ENCODE data around the gene MRPS12. TPM values are rescaled to one million over a fixed set of nuclear protein-coding genes. Genes with fewer than 3 reads are reported as not detected.

The MRPS12 gene
- total and polyA plus RNA-seq, 9 donors, result 5.5 to 24.1 (median 19.7) TPM

DNA sequence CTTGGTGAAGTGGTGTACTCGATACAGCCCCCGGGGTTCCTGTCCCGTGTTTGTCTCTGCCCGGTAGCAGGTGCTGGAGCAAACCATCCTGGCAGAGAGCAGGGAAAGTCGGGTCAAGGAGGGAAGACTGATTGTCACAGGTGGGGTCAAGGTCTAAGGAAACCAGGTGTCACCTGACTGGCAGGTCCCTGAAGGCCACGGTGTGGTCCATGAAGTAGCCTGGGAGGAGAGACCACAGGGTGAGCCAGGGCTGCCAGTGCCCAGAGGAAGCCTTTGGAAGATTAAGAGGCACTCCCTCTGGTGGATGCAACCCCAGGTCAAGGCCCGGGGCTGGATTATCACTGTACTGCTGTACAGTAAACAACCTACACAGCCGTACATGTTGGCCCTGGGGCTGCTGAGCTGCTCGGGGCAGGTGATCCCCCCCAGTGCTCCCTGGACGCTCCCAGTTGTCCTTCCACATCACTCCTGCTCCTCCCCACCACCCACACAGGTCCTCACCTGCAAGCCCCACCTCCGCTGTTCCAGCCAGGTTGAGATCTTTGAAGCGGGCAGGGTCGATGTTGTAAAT, 12.7 kb upstream of the MRPS12 start:
- Histone ChIP-seq H3K9me3 (no peaks in the 10 kb centered on the region), H3K36me3 (no peaks in the 10 kb centered on the region), H3K27ac (no peak overlapping the region), H3K4me1 (ENCODE audit: insufficient read depth) (no peaks in the 10 kb centered on the region), H3K27me3 (no peaks in the 10 kb centered on the region), H3K4me3 (no peak overlapping the region)
- WGBS, 3 donors, result 44 to 61% (median 49%) methylated on average over 13 of the region's 13 CpGs
- TF ChIP-seq, protein P1, sequence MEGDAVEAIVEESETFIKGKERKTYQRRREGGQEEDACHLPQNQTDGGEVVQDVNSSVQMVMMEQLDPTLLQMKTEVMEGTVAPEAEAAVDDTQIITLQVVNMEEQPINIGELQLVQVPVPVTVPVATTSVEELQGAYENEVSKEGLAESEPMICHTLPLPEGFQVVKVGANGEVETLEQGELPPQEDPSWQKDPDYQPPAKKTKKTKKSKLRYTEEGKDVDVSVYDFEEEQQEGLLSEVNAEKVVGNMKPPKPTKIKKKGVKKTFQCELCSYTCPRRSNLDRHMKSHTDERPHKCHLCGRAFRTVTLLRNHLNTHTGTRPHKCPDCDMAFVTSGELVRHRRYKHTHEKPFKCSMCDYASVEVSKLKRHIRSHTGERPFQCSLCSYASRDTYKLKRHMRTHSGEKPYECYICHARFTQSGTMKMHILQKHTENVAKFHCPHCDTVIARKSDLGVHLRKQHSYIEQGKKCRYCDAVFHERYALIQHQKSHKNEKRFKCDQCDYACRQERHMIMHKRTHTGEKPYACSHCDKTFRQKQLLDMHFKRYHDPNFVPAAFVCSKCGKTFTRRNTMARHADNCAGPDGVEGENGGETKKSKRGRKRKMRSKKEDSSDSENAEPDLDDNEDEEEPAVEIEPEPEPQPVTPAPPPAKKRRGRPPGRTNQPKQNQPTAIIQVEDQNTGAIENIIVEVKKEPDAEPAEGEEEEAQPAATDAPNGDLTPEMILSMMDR (IDR thresholded peaks at IDR 0.05), result no peak
- TF ChIP-seq EP300 (IDR thresholded peaks at IDR 0.05) (no peak), POLR2A (IDR thresholded peaks at IDR 0.05) (no peak)
- peak in 1 of 5 donors; percentile 36 for DNase-seq
- intact Hi-C loops (cut with DNase I), result loop anchor here in 2 of 4 donors (10.0 kb wide), 3 partner anchors 373 to 513 kb away; partner anchors contain the start of gene FAM98C (in 1 of the 2)

DNA sequence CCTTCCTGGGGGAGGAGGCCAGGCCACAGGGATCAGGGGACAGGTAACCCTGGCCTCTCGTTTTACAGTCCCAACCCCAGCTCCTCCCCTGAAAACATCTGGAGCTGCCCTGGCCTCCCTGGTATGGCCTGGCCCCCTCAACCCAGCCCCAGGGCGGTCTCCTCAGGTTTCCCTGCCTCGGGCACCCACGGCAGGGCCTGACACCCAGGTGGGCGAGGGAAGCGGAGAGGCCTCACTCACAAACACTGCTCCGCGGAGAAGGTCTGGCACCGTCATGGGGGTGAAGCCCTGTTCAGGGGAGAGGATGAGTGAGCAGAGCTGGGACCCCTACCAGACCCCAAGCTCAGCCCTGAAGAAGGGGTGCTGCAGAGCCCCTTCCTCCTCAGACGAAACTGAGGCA, 12.2 kb upstream of the MRPS12 start:
- no peaks in the 10 kb centered on the region for H3K4me1 ChIP-seq (ENCODE audit: insufficient read depth)
- no peaks in the 10 kb centered on the region for H3K27me3 ChIP-seq
- H3K4me3 ChIP-seq, result no peak overlapping the region
- TF ChIP-seq POLR2A (IDR thresholded peaks at IDR 0.05) (no peak), EP300 (IDR thresholded peaks at IDR 0.05) (no peak)
- TF ChIP-seq, protein P1 (IDR thresholded peaks at IDR 0.05), result no peak
- 79 to 91% (median 82%) methylated on average over 9 to 10 of the region's 10 CpGs for WGBS, 3 donors
- intact Hi-C loops (cut with DNase I), result loop anchor here in 2 of 4 donors (10.0 kb wide), 3 partner anchors 374 to 514 kb away; partner anchors contain the start of gene FAM98C (in 1 of the 2)
- no peak overlapping the region for H3K27ac ChIP-seq
- no peaks in the 10 kb centered on the region for H3K9me3 ChIP-seq
- DNase-seq, result peak in 1 of 5 donors; percentile 24
- no peaks in the 10 kb centered on the region for H3K36me3 ChIP-seq

DNA sequence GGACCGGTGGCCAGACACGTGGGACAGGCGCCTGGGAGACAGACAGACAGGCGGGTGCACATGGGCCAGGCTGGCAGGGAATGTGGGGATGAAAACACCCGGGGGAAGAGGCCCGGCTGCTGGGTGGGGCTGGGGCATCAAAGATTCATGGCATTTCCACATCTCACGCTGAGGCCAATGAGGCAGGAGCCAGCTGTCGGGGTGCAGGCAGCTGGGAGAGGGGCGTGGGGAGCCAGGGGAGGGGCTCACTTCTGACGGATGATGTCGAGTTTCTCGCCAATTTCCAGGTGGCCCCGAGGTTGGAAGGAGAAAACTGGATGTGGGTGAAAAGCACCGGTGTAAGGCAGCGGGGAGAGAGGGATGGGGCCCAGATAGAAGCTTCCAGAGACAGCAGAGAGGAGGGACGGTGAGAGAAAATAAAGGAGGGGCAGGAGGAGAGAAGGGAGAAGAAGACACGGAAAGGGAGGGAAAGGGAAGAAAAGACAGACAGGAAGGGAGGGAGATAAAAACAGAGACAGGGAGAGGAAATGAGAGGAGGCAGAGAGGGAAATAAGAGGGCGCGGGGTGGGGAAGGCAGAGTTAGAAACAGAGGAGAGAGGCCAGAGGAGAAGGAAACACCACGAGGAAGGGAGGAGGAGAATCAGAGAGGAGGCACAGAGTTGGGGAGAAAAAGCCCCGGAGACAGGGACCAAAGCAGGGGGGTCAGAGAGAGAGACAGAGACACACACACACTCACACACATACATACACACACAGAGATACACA, 10.7 kb upstream of the MRPS12 start:
- H3K9me3 ChIP-seq, result no peaks in the 10 kb centered on the region
- no peaks in the 10 kb centered on the region for H3K36me3 ChIP-seq
- H3K27me3 ChIP-seq, result no peaks in the 10 kb centered on the region
- no peak overlapping the region for H3K27ac ChIP-seq
- H3K4me3 ChIP-seq, result no peak overlapping the region
- H3K4me1 ChIP-seq (ENCODE audit: insufficient read depth), result no peaks in the 10 kb centered on the region
- TF ChIP-seq POLR2A (IDR thresholded peaks at IDR 0.05), result no peak
- TF ChIP-seq EP300 (IDR thresholded peaks at IDR 0.05), result no peak
- TF ChIP-seq, protein P1 (IDR thresholded peaks at IDR 0.05), result no peak
- no peak for DNase-seq
- intact Hi-C loops (cut with DNase I), result loop anchor here in 2 of 4 donors (10.0 kb wide), 3 partner anchors 375 to 515 kb away; partner anchors contain the start of gene FAM98C (in 2 of the 2)
- 38 to 55% (median 50%) methylated on average over 17 to 21 of the region's 21 CpGs for whole genome bisulfite sequencing, 3 donors

DNA sequence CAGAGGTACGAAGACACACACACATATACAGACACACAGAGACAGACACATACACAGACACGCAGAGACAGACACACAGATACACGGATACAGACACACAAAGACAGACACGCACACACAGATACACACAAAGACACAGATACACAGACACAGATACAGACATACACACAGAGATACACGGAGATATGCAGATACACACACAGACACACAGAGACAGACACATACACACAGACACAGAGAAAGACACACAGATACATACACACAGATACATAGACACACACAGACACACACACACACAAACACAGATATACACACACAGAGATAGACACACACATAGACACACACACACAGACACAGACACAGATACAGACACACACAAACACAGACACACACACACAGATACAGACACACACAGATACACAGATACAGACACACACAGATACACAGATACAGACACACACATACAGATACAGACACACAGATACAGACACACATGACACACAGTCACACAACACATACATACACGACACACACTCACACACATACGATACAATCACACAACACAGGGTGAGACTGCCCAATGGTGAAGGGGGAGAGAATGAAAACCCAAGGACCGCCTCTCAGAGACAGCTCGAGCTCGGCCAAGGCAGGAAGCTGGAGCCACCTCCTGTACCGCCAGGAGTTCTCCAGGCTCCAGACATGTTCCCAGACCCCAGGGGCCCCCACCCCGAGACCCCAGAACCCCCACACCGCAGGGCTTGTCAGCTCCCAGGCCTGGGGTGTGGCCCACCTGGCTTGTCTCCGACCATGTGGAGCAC, 9.9 kb upstream of the MRPS12 start:
- 64 to 68% (median 68%) methylated on average over 14 of the region's 14 CpGs for WGBS, 3 donors
- H3K36me3 ChIP-seq, result no peaks in the 10 kb centered on the region

More for the DNA sequence above, 9.9 kb upstream of the MRPS12 start:
- Histone ChIP-seq H3K4me3 (no peak overlapping the region), H3K27ac (no peak overlapping the region), H3K9me3 (no peaks in the 10 kb centered on the region), H3K27me3 (no peaks in the 10 kb centered on the region), H3K4me1 (ENCODE audit: insufficient read depth) (no peaks in the 10 kb centered on the region)
- no peak for DNase-seq
- intact Hi-C loops (cut with DNase I), result loop anchor here in 1 of 4 donors (10.0 kb wide), 1 partner anchor 516 kb away; the partner anchor contains the start of gene FAM98C
- TF ChIP-seq EP300 (IDR thresholded peaks at IDR 0.05) (no peak), POLR2A (IDR thresholded peaks at IDR 0.05) (no peak)
- TF ChIP-seq, protein P1 (IDR thresholded peaks at IDR 0.05), result no peak

All from ovary (tissue), 9 donors.